PC-3 (cell line): ENCODE results near the gene CSF2RB. TPM values are rescaled to one million over a fixed set of nuclear protein-coding genes. Genes with fewer than 3 reads are reported as not detected.

Experiments used
- ATAC-seq: fragments of 200-7000 bp; cut with Tn5 transposase; 2 replicates; pipeline ENCODE4 v1.9.1; 2020; ENCODE audit warnings: mild to moderate bottlenecking, moderate library complexity
- BruUV-seq: library from RNA; stranded (reverse); fragments of 400-500 nt; replicated peaks from 2 replicates; lab custom pipeline; 2021; lab: Mats Ljungman, UMichigan
- CTCF ChIA-PET: fragments of 300-600 bp; sonication (Branson Sonifier 250); formaldehyde crosslinking; loops from one replicate; lab custom pipeline; 2022; ENCODE audit warnings: antibody characterized with exemption; lab: Charles Lee
- POLR2A ChIA-PET: fragments of 300-600 bp; sonication (Branson Sonifier 250); formaldehyde crosslinking; loops from one replicate; lab custom pipeline; 2022; ENCODE audit warnings: antibody characterized with exemption; ENCODE audit not compliant: unreplicated experiment; lab: Charles Lee
- DNase-seq: peaks from one replicate; pipeline ENCODE4 v3.0.0-alpha.2; 2015
- H2AFZ ChIP-seq: fragments of 300-600 bp; sonication (generic); 2 replicates; pipeline ENCODE4 v1.6.0; 2016; ENCODE audit warnings: antibody characterized with exemption, low read length
- H3F3A ChIP-seq: fragments of 300-600 bp; sonication (generic); one replicate; pipeline ENCODE4 v1.6.0; 2017; ENCODE audit warnings: antibody characterized with exemption, low read length, control low read depth, mild to moderate bottlenecking; ENCODE audit not compliant: unreplicated experiment
- H3K27ac ChIP-seq: fragments of 300-600 bp; sonication (generic); 2 replicates; pipeline ENCODE4 v1.5.1; 2016; ENCODE audit warnings: mild to moderate bottlenecking, low read length
- H3K27me3 ChIP-seq: fragments of 300-600 bp; sonication (generic); 2 replicates; pipeline ENCODE4 v1.6.1; 2016; ENCODE audit warnings: low read length, mixed read lengths
- H3K36me3 ChIP-seq: fragments of 300-600 bp; sonication (generic); 2 replicates; pipeline ENCODE4 v1.6.1; 2016; ENCODE audit warnings: low read depth, mixed run types, low read length, mixed read lengths
- H3K4me1 ChIP-seq: fragments of 300-600 bp; sonication (generic); 2 replicates; pipeline ENCODE4 v1.5.1; 2016; ENCODE audit warnings: low read length; ENCODE audit not compliant: insufficient read depth
- H3K4me2 ChIP-seq: fragments of 300-600 bp; sonication (generic); 2 replicates; pipeline ENCODE4 v1.6.0; 2016; ENCODE audit warnings: low read length
- H3K4me3 ChIP-seq: fragments of 300-600 bp; sonication (generic); 2 replicates; pipeline ENCODE4 v1.5.1; 2016; ENCODE audit warnings: mild to moderate bottlenecking, low read length, mixed read lengths
- H3K79me2 ChIP-seq: fragments of 300-600 bp; sonication (generic); 2 replicates; pipeline ENCODE4 v1.6.1; 2017; ENCODE audit warnings: low read length, mixed read lengths
- H3K9ac ChIP-seq: fragments of 300-600 bp; sonication (generic); 2 replicates; pipeline ENCODE4 v1.6.0; 2016; ENCODE audit warnings: mild to moderate bottlenecking, low read length
- H3K9me2 ChIP-seq: fragments of 300-600 bp; sonication (generic); replicated peaks from 2 replicates; pipeline ENCODE4 v1.6.1; 2016; ENCODE audit warnings: mixed run types, low read length, mixed read lengths
- H3K9me3 ChIP-seq: fragments of 300-600 bp; sonication (generic); 2 replicates; pipeline ENCODE4 v1.6.1; 2016; ENCODE audit warnings: low read length, mixed read lengths
- H4K20me1 ChIP-seq: fragments of 300-600 bp; sonication (generic); 2 replicates; pipeline ENCODE4 v1.6.1; 2016; ENCODE audit warnings: low read length, mixed read lengths
- CTCF ChIP-seq: fragments of 300-600 bp; sonication (generic); conservative IDR thresholded peaks from 2 replicates; pipeline ENCODE4 v1.5.1; 2017; ENCODE audit warnings: antibody characterized with exemption, low read depth, mild to moderate bottlenecking, low read length
- EZH2 ChIP-seq: fragments of 300-600 bp; sonication (generic); IDR thresholded peaks from one replicate; pipeline ENCODE4 v1.6.1; 2017; ENCODE audit warnings: antibody characterized with exemption, mild to moderate bottlenecking, low read length; ENCODE audit not compliant: unreplicated experiment
- EZH2phosphoT487 ChIP-seq: fragments of 300-600 bp; sonication (generic); IDR thresholded peaks from 2 replicates; pipeline ENCODE4 v1.6.1; 2018; ENCODE audit warnings: mild to moderate bottlenecking, antibody characterized with exemption, low read length, borderline replicate concordance
- intact Hi-C: fragments of 100-400 bp; cut with micrococcal nuclease; formaldehyde crosslinking; loops from 2 replicates; pipeline ENCODE4 v1.9.0; 2023
- total RNA-seq: library from RNA; depleted of rRNA; stranded (reverse); fragments of >200 nt; gene quantifications from 2 replicates; pipeline ENCODE4 v1.2.3, GENCODE V29; 2014

CSF2RB gene
- total RNA-seq, 1 experiment from 2014 or later = not detected

DNA sequence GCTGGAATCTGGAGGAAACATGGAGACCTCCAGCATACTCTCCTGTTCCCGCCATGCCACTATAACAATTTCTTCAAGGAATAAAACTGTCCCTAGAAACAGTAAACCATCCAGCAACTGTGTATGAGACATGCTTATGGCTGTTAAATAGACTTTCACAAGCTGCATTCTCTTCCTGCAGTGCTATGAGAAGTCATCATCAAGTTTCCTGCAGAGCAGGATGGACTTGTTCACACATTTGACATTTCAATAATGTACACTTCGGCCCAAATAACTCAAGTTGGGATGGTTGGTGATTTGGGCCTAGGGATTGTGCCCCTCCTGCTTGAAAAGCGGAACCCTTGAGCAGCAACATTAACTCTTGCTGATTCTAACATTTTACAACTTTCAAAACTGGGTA is 20.2 kb upstream of the CSF2RB start:
- Histone ChIP-seq H3K9me2 (no peaks in the 10 kb centered on the region), H3K36me3 (no peaks in the 10 kb centered on the region), H3K79me2 (no peaks in the 10 kb centered on the region), H2AFZ (no peak overlapping the region), H3K27me3 (peaks cover 19% of the 10 kb centered on the region; the same call in 1 of the 2 replicates), H3K9me3 (no peaks in the 10 kb centered on the region), H3K9ac (no peak overlapping the region), H3F3A (no peaks in the 10 kb centered on the region), H3K4me2 (no peak overlapping the region), H3K4me3 (no peak overlapping the region), H3K27ac (no peak overlapping the region), H3K4me1 (no peaks in the 10 kb centered on the region), H4K20me1 (no peaks in the 10 kb centered on the region)
- no TSS peak for BruUV-seq
- TF ChIP-seq EZH2phosphoT487 = no peak
- no peak for TF ChIP-seq EZH2
- no peak for TF ChIP-seq CTCF
- ATAC-seq (no peak), DNase-seq (no peak)
- CTCF ChIA-PET = no interaction called here
- intact Hi-C loops = no loop called here
- POLR2A ChIA-PET = no interaction called here

DNA sequence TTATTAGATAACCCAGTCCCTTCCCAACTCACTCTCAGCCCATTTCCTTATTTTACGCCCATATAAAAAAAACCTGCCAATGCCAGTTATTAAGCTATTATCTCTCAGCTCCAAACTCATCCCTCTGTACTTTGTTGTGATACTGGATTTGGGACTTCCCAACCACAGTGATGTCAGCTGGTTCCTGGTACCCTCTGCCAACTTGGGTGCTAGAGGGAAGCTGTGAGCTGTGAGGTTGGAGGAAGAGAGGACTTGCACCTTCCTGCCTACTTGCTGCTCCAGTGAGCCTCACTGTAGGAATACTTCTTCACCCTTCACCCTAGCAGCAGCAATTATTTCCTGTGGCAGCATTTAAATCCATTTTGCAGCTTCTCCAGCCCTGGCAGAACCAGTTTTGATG is 19.2 kb upstream of the CSF2RB start:
- H4K20me1 ChIP-seq = no peaks in the 10 kb centered on the region
- no peak overlapping the region for H3K9ac ChIP-seq
- ATAC-seq (no peak), DNase-seq (no peak)
- ChIA-PET CTCF (no interaction called here), POLR2A (no interaction called here)
- no peaks in the 10 kb centered on the region for H3K9me2 ChIP-seq
- intact Hi-C loops = no loop called here
- no peaks in the 10 kb centered on the region for H3K79me2 ChIP-seq
- H2AFZ ChIP-seq = no peak overlapping the region
- no TSS peak for BruUV-seq
- no peaks in the 10 kb centered on the region for H3K4me1 ChIP-seq
- no peak overlapping the region for H3K4me3 ChIP-seq
- no peaks in the 10 kb centered on the region for H3K9me3 ChIP-seq
- H3F3A ChIP-seq = no peaks in the 10 kb centered on the region
- TF ChIP-seq EZH2 (no peak), CTCF (no peak), EZH2phosphoT487 (no peak)
- no peak overlapping the region for H3K27ac ChIP-seq
- H3K4me2 ChIP-seq = no peak overlapping the region
- no peaks in the 10 kb centered on the region for H3K36me3 ChIP-seq
- peaks cover 24% of the 10 kb centered on the region; the same call in 1 of the 2 replicates for H3K27me3 ChIP-seq

GRCh38 chr22:36897611-36898010 is 15.8 kb upstream of the CSF2RB start:
- ATAC-seq (no peak), DNase-seq (no peak)
- Histone ChIP-seq H3K9me2 (no peaks in the 10 kb centered on the region), H3K36me3 (no peaks in the 10 kb centered on the region), H3K4me2 (no peak overlapping the region), H3K79me2 (no peaks in the 10 kb centered on the region), H3K27me3 (peaks cover 29% of the 10 kb centered on the region), H2AFZ (no peak overlapping the region), H4K20me1 (no peaks in the 10 kb centered on the region), H3F3A (no peaks in the 10 kb centered on the region), H3K9ac (no peak overlapping the region), H3K4me1 (no peaks in the 10 kb centered on the region), H3K4me3 (no peak overlapping the region), H3K27ac (no peak overlapping the region), H3K9me3 (no peaks in the 10 kb centered on the region)
- intact Hi-C loops = no loop called here
- ChIA-PET POLR2A (no interaction called here), CTCF (no interaction called here)
- BruUV-seq = no TSS peak
- TF ChIP-seq CTCF (no peak), EZH2 (no peak), EZH2phosphoT487 (no peak)
